ENCODE measurements around the gene RAD51B. TPM values are rescaled to one million over a fixed set of nuclear protein-coding genes. Genes with fewer than 3 reads are reported as not detected.

The RAD51B gene
- total RNA-seq, 1 experiment from 2014 or later = 16.7 TPM

GRCh38 chr14:67835596-67835995, 16.0 kb downstream of the RAD51B start:
- Histone ChIP-seq H2AFZ (ENCODE audit: low read length) (no peak overlapping the region), H3K23me2 (ENCODE audit: insufficient read length, low read depth, low read length, poor library complexity, severe bottlenecking) (no peaks in the 10 kb centered on the region)
- no peak for TF ChIP-seq CTCF (conservative IDR thresholded peaks at IDR 0.05)

More at GRCh38 chr14:67835596-67835995, 16.0 kb downstream of the RAD51B start:
- no peaks in the 10 kb centered on the region for H3K79me1 ChIP-seq (ENCODE audit: insufficient read depth, low read depth, low read length, poor library complexity, severe bottlenecking)
- H3K27ac Mint-ChIP-seq = no peak overlapping the region
- H3K9ac ChIP-seq (ENCODE audit: extremely low read depth, insufficient read length, low read length) = no peak overlapping the region
- H3K79me2 ChIP-seq (ENCODE audit: insufficient read depth, low read length) = no peaks in the 10 kb centered on the region
- H3T11ph ChIP-seq (ENCODE audit: low read length) = no peak overlapping the region
- H2BK5ac ChIP-seq (ENCODE audit: insufficient read length, low read length) = no peak overlapping the region
- no peak overlapping the region for H4K91ac ChIP-seq (ENCODE audit: insufficient read length, low read depth, low read length)
- no peak overlapping the region for H2BK20ac ChIP-seq (ENCODE audit: low read depth, low read length, poor library complexity, severe bottlenecking)
- no peaks in the 10 kb centered on the region for H3K27me3 ChIP-seq (ENCODE audit: insufficient read depth, low read length)
- H3K9me3 ChIP-seq (ENCODE audit: control insufficient read depth, low read depth, low read length) = no peaks in the 10 kb centered on the region
- no peak overlapping the region for H3K27ac ChIP-seq (ENCODE audit: insufficient read length, low read depth, low read length)
- H2BK120ac ChIP-seq (ENCODE audit: low read depth, low read length, poor library complexity, severe bottlenecking) = no peak overlapping the region
- H4K20me1 ChIP-seq (ENCODE audit: control insufficient read depth, insufficient read depth, insufficient read length) = no peaks in the 10 kb centered on the region
- H3K18ac ChIP-seq (ENCODE audit: insufficient read length, low read depth, low read length) = no peak overlapping the region
- no peak overlapping the region for H3K56ac ChIP-seq (ENCODE audit: insufficient read length, low read depth, low read length)
- H2AK5ac ChIP-seq (ENCODE audit: insufficient read length, low read length) = no peak overlapping the region
- H3K9me3 Mint-ChIP-seq = no peaks in the 10 kb centered on the region
- no peak overlapping the region for H3K4me2 ChIP-seq (ENCODE audit: insufficient read depth, insufficient read length, low read length)
- H2BK15ac ChIP-seq (ENCODE audit: low read depth, low read length) = no peak overlapping the region
- no peak overlapping the region for H3K4me3 Mint-ChIP-seq
- H3K4me1 Mint-ChIP-seq = no peaks in the 10 kb centered on the region
- H3K23ac ChIP-seq (ENCODE audit: insufficient read length, low read depth, low read length) = no peak overlapping the region
- H4K8ac ChIP-seq (replicated peaks; ENCODE audit: insufficient read length, low read depth, low read length) = no peak overlapping the region
- no peak overlapping the region for H4K5ac ChIP-seq (ENCODE audit: insufficient read length, low read depth, low read length)
- H3K4ac ChIP-seq (ENCODE audit: low read depth, low read length) = no peak overlapping the region
- H3K4me1 ChIP-seq (ENCODE audit: insufficient read depth, low read length) = no peaks in the 10 kb centered on the region
- H3K27me3 Mint-ChIP-seq (ENCODE audit: low read depth) = no peaks in the 10 kb centered on the region
- no peak overlapping the region for H3K14ac ChIP-seq (ENCODE audit: insufficient read depth, low read length)
- no peak overlapping the region for H2BK12ac ChIP-seq (ENCODE audit: insufficient read length, low read depth, low read length)
- no peak for DNase-seq
- H3K36me3 Mint-ChIP-seq (ENCODE audit: insufficient read depth in 1 of 3, low read depth in 3 of 3) = peaks cover 2 to 14% (median 9%) of the 10 kb centered on the region in 3 experiments; a peak in 4 of 7 replicates
